CMK (cell line): ENCODE measurements around the gene SMYD1.

Source experiments
- DNase-seq: peaks from one replicate; pipeline ENCODE4 v3.0.0-alpha.2; 2010; ENCODE audit warnings: low read depth

Gene SMYD1

DNA sequence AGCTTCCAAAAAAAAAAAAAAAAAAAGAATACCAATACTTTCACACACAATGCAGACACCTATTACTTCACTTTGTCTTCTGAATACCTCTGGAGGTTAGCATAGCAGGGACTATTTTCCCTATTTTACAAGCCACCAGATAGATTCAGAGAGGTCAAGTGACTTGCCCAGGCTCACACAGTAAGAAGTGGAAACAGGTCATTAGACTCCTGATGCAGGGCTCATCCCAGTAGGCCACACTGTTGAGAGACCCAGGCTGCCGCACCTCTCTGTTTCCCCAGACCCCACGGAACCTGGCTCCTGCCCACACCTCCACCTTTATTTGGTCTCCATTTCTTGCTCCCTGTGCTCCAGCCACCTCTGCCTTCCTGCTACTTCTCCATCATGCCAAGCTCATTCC, 19.4 kb downstream of the SMYD1 start:
- no peak for DNase-seq

GRCh38 chr2:88087763-88088162, 20.1 kb downstream of the SMYD1 start:
- DNase-seq: no peak

- no peak for DNase-seq
Measured at GRCh38 chr2:88088999-88089398, 21.4 kb downstream of the SMYD1 start.

GRCh38 chr2:88090446-88091283, 23.0 kb downstream of the SMYD1 start:
- DNase-seq: no peak

- DNase-seq: no peak
Measured at GRCh38 chr2:88091943-88092342, 24.3 kb downstream of the SMYD1 start.

GRCh38 chr2:88092773-88093172, 25.1 kb downstream of the SMYD1 start:
- no peak for DNase-seq

- DNase-seq: no peak
Measured at GRCh38 chr2:88095022-88095421, 27.4 kb downstream of the SMYD1 start.

DNA sequence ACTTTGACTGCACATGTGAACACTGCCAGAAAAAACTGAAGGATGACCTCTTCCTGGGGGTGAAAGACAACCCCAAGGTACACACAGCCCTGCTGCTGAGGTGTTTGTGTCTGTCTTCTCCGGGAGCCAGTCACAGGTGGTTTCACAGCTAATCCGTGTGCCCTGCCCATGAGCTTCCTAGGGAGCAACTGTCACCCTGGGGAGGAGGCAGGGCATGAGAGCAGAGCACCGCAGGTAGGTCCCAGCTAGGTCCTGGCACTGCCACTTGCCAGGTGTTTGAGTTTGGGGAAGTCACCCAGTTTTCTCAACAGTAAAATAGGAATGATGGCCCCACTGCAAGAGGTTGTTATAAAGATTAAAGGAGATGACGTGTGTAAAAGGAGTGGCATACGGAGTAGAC, 29.1 kb downstream of the SMYD1 start:
- DNase-seq: no peak

DNA sequence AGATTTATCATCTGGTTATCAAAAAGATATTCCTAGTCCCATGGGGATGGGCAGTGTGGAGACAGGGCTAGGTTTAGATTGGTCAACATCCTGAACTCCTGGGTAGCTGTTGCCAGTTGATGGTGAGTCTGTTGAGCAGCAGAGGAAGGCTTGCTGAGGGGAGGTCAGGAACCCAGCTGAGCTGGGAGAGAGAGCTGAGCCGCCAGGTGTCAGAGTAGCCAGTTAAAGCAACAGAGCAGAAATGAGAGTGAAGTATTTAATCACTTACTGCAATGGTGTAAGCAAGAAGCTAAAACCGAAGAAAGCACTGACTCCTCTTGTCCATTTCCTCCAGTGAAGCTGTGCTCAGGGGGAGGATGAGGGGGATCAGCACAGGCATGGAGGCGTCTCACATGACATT, 29.6 kb downstream of the SMYD1 start:
- no peak for DNase-seq

DNA sequence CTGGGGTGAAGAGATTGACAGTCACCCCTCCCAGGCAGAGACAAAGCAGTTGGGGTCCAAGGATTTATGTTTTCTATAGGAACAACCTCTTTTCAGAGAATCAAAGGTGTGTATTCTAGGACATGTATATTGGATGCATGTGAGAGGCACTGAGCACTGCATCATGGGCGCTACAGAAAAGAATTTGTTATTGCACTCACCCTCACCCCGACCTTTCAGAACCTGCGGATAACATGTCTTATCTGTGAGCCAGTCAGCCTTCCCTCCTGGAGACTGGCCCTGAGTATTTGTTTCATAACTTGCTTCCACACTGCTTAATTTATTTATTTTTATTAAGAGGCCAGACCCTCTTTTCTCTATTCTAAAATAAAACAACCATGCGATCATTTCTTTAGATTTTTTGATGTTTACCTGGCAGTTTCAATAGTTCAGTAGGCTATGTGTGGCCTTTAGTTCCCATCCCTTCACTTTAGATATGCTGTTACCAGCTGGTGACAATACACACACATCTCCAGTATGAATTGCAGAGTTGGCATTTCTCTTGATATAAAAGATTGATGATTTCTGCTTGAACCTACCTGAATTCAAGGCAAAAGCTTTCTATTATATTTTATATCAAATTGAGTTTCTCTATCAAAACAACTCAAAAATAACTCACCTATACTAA, 30.4 kb downstream of the SMYD1 start:
- DNase-seq: no peak

DNA sequence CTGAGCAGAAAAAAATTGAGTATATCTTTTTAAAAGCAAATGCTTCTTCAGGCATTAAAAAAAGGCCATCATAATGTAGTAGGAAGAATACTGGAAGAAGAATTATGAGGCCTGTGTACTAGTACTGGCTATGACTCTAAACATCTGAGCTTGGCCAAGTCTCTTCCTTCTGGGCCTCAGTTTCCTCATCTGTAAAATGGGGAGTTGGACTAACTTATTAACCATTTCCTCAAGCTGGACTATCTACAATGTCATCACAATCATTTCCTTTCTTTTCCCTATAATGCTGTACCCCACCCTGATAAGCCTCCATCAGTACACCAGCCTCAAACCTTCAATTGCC, 30.9 kb downstream of the SMYD1 start:
- DNase-seq: no peak

DNA sequence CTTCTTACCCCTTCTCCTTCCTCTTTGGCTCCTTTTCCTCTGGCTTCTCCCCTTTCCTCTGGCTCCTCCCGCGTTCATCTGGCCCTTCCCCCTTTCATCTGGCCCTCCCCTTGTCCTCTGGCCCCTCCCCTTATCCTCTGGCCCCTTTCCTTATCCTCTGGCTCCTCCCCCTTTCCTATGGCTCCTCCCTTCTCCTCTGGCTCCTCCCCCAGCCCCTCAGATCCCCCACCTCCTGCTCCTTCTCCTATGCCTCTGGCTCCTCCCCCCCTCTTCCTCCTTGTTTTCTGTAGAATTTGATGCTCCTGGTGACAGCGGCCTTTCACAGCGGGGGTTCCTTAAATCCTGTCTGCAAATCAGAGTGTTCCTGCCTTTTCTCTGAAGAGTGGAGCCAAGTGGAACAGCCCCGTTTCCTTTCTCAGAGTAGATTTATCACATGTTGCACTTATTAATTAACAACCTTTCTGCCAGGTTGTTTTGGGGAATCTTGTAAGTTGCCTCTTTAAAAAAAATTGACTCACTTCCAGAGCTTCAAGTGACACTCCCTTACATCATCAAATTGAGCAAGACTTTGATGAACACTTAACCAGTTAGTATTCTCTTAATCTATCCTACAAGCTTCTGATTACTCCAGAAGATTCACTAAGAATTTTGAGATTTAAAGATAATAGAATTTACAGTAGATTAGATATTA, 32.3 kb downstream of the SMYD1 start:
- DNase-seq: peak; percentile 24

DNA sequence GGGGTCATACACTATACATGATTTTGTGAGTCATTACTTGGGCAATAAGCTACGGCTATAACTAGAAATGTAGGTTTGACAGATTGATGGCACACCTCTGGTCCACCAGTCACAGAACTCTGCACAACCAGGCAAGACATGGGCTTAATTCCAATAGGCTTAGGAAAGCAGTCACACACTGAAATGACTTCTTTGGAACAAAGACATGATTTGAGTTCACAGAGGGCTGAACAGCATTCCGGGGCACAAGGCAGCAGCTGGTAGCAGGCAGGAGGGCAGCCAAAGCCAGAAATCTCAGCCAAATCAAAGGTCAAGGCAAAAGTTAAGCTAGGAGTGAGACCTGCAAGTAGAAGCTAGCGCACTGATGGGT, 32.8 kb downstream of the SMYD1 start:
- no peak for DNase-seq

GRCh38 chr2:88108796-88109195, 41.2 kb downstream of the SMYD1 start:
- DNase-seq: no peak

- DNase-seq: no peak
Measured at GRCh38 chr2:88110830-88111229, 43.2 kb downstream of the SMYD1 start.

DNA sequence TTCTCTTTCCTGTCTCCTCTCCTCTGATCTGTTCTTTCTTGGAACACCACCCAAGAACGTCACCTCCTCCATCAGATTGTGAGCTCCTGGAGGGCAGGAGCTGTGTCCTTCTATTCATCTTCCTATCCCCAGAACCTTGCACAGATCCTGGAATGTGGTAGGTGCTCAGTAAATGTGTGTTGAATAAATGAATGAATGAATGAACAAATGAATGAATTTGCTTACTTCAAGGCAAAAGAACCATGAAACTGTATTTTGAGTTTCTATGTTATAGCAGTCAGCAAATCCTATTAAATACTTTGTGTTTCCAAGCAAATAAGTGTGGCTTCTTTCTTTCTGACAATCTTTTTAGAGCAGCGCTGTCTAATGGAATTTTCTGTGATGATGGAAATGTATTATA, 45.4 kb downstream of the SMYD1 start:
- no peak for DNase-seq

- DNase-seq: no peak
Measured at GRCh38 chr2:88114889-88115288, 47.3 kb downstream of the SMYD1 start.

DNA sequence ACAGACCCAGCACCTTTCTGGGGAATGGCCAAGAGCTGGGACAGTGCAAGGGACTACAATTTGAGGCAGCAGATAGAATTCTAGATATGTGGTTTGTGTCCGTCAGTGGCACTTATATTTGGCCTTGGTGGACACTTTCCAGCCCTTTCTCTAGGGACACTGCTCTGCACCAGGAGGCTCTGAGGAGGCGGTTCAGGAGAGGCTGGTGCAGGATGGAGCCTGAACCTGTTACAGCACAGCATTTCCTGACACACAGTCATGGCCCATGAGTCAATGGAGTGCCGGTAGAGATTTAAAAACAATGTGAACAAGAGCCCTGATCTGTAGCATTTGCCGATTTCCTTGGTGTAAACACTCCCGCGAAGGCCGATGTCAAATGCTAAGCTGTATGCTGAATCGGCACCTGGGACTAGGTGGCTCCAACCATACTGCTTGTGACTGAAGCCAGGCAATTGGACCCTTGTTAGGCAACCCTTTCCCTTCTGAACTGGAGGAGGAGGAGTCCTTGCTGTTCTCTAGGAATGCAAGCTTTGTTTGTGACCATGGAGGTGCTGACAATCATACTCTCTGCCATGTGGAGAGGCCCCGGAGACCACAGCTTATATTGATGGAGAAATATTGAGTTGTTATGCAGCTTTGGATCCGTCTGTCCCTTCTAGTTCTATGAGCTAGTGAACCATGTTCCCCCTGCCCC, 48.3 kb downstream of the SMYD1 start:
- DNase-seq: no peak

DNA sequence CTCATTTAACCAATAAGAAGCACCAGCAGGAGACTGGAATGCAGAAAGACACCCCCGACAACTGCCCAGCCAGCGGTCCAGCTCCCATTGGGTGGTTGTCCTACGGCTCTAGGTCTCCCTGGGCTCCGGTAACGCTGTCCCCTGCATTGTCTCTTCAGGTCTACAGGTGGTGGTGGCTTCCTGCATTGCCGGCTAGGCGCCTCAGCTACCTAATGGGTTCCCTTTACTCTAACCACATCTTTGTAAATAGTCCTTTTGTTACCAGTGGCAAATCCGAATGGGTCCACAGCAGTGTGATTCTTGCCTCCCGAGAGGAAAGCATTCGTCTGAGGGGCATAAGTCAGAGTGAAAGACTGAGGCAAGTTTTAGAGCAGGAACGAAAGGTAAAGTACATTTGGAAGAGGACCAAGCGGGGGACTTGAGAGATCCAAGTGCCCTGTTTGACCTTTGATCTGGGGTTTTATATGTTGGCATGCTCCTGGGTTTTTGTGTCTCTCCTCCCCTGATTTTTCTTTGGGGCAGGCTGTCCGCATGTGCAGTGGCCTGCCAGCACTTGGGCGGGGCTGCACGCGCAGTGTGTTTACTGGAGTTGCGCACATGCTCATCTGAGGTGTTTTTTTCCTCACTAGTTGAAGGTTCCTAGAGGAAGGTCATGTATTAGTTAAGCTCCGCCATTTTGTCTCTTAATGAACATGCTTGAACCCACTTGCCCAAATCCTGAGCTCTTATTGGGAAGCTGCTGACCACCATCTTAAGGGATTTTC, 49.2 kb downstream of the SMYD1 start:
- no peak for DNase-seq

- no peak for DNase-seq
Measured at GRCh38 chr2:88117973-88118372, 50.3 kb downstream of the SMYD1 start.

GRCh38 chr2:88121678-88122077, 54.1 kb downstream of the SMYD1 start:
- DNase-seq: no peak
